GM12878 (cell line): ENCODE results near the gene PAK6. TPM values are rescaled to one million over a fixed set of nuclear protein-coding genes. Genes with fewer than 3 reads are reported as not detected.

Source experiments
- ATAC-seq: fragments of 200-7000 bp; cut with Tn5 transposase; 3 replicates; pipeline ENCODE4 v1.9.1; 2020; ENCODE audit warnings: mild to moderate bottlenecking, moderate library complexity
- BruUV-seq: library from RNA; stranded (reverse); fragments of 400-500 nt; replicated peaks from 2 replicates; lab custom pipeline; 2021; lab: Mats Ljungman, UMichigan
- CTCF ChIA-PET: fragments of 300-600 bp; sonication (Branson Sonifier 250); formaldehyde crosslinking; extraction: SDS; loops from one replicate; lab custom pipeline; 2021; ENCODE audit warnings: inconsistent platforms; lab: Yijun Ruan, JAX
- POLR2A ChIA-PET: fragments of 350-600 bp; formaldehyde crosslinking; extraction: SDS; loops from one replicate; lab custom pipeline; 2021; ENCODE audit warnings: inconsistent platforms; lab: Charles Lee
- RAD21 ChIA-PET: fragments of 300-600 bp; sonication (Branson Sonifier 250); formaldehyde crosslinking; loops from one replicate; lab custom pipeline; 2023; ENCODE audit warnings: antibody characterized with exemption; ENCODE audit not compliant: unreplicated experiment; lab: Charles Lee
- SMC1A ChIA-PET: fragments of 300-600 bp; sonication (Branson Sonifier 250); formaldehyde crosslinking; loops from one replicate; lab custom pipeline; 2023; ENCODE audit not compliant: unreplicated experiment, uncharacterized antibody; lab: Charles Lee
- DNase-seq: peaks from one replicate; pipeline ENCODE4 v3.0.0-alpha.2; 2011; ENCODE audit warnings: low read depth, low spot score
- FAIRE-seq: peaks from 3 replicates; lab custom pipeline; 2011; peaks lifted over from hg19 to GRCh38; lab: Jason Lieb, UNC
- H2AFZ ChIP-seq: 2 replicates; pipeline ENCODE4 v1.6.0; 2011; ENCODE audit warnings: low read depth, low read length, control low read depth; ENCODE audit not compliant: control insufficient read depth
- H3K27ac ChIP-seq: 2 replicates; pipeline ENCODE4 v1.5.1; 2011; ENCODE audit warnings: control low read depth; ENCODE audit not compliant: control insufficient read depth, insufficient read depth
- H3K27me3 ChIP-seq, 2 experiments: replicated peaks in 1 of 2; 2 replicates each; pipeline versions ENCODE4 v1.6.0 to v1.6.1; 2011; ENCODE audit warnings: low read length in 1 of 2; ENCODE audit not compliant: control insufficient read depth in 2 of 2, insufficient read depth in 2 of 2
- H3K36me3 ChIP-seq, 2 experiments: 2 replicates each; pipeline ENCODE4 v1.5.1; 2011; ENCODE audit warnings: low read length in 1 of 2; ENCODE audit not compliant: control insufficient read depth in 2 of 2, insufficient read depth in 2 of 2
- H3K4me1 ChIP-seq: 2 replicates; pipeline ENCODE4 v1.6.1; 2011; ENCODE audit warnings: mild to moderate bottlenecking, low read length, moderate library complexity, mixed read lengths; ENCODE audit not compliant: control insufficient read depth, insufficient read depth
- H3K4me2 ChIP-seq: 2 replicates; pipeline ENCODE4 v1.6.0; 2011; ENCODE audit warnings: control low read depth; ENCODE audit not compliant: control insufficient read depth, insufficient read depth
- H3K4me3 ChIP-seq: fragments of 200-600 bp; sonication (generic); 2 replicates; pipeline ENCODE4 v1.5.1; 2016
- H3K79me2 ChIP-seq: 2 replicates; pipeline ENCODE4 v1.6.0; 2011; ENCODE audit warnings: low read length; ENCODE audit not compliant: control insufficient read depth, insufficient read depth
- H3K9ac ChIP-seq: 2 replicates; pipeline ENCODE4 v1.8.0; 2011; ENCODE audit warnings: low read length, control low read depth, mixed read lengths; ENCODE audit not compliant: control insufficient read depth, insufficient read depth
- H3K9me3 ChIP-seq: replicated peaks from 3 replicates; pipeline ENCODE4 v1.5.1; 2011; ENCODE audit warnings: mild to moderate bottlenecking, low read length; ENCODE audit not compliant: control insufficient read depth, insufficient read depth
- H4K20me1 ChIP-seq: 2 replicates; pipeline ENCODE4 v1.6.0; 2011; ENCODE audit not compliant: control insufficient read depth, insufficient read depth
- BCLAF1 ChIP-seq: fragments of 450-650 bp; IDR thresholded peaks from 2 replicates; pipeline ENCODE4 v1.6.1; 2017; ENCODE audit warnings: antibody characterized with exemption, mild to moderate bottlenecking, moderate library complexity
- BHLHE40 ChIP-seq, 2 experiments: fragments of 450-650 bp in 1 of 2; IDR thresholded peaks; 2 replicates each; pipeline ENCODE4 v1.6.1; 2011 to 2017; ENCODE audit warnings: low read depth in 2 of 2, borderline replicate concordance in 1 of 2, improper control_type of control experiment in 1 of 2, low read length in 1 of 2, mild to moderate bottlenecking in 1 of 2
- CHD1 ChIP-seq: IDR thresholded peaks from 2 replicates; pipeline ENCODE4 v1.6.1; 2012; ENCODE audit warnings: low read depth, low read length, improper control_type of control experiment
- IKZF1 ChIP-seq: fragments of 450-650 bp; conservative IDR thresholded peaks from 2 replicates; pipeline ENCODE4 v1.6.1; 2017; ENCODE audit warnings: antibody characterized with exemption, mild to moderate bottlenecking
- MEF2A ChIP-seq: IDR thresholded peaks from 2 replicates; pipeline ENCODE4 v1.6.1; 2011; ENCODE audit warnings: low read depth, mild to moderate bottlenecking, low read length, moderate library complexity; ENCODE audit not compliant: insufficient read depth
- NRF1 ChIP-seq: conservative IDR thresholded peaks from 2 replicates; pipeline ENCODE4 v1.6.1; 2011; ENCODE audit warnings: mild to moderate bottlenecking, low read depth, low read length, improper control_type of control experiment
- PKNOX1 ChIP-seq: fragments of 450-650 bp; IDR thresholded peaks from 2 replicates; pipeline ENCODE4 v1.6.1; 2016; ENCODE audit warnings: mild to moderate bottlenecking
- PML ChIP-seq: IDR thresholded peaks from 2 replicates; pipeline ENCODE4 v1.6.1; 2012; ENCODE audit warnings: low read length, inconsistent platforms
- POU2F2 ChIP-seq: IDR thresholded peaks from 3 replicates; pipeline ENCODE4 v1.6.1; 2011; ENCODE audit warnings: low read depth, mild to moderate bottlenecking, low read length, borderline replicate concordance
- RFX5 ChIP-seq: IDR thresholded peaks from 2 replicates; pipeline ENCODE4 v1.6.1; 2011; ENCODE audit warnings: low read depth, low read length, improper control_type of control experiment
- STAT1 ChIP-seq: fragments of 450-650 bp; conservative IDR thresholded peaks from 2 replicates; pipeline ENCODE4 v1.6.1; 2014; ENCODE audit warnings: antibody characterized with exemption, mild to moderate bottlenecking
- STAT3 ChIP-seq: IDR thresholded peaks from 2 replicates; pipeline ENCODE4 v1.6.1; 2011; ENCODE audit warnings: low read depth, low read length, improper control_type of control experiment
- SUPT20H ChIP-seq: IDR thresholded peaks from 2 replicates; pipeline ENCODE4 v1.6.1; 2011; ENCODE audit warnings: low read depth, mild to moderate bottlenecking, low read length, moderate library complexity, borderline replicate concordance; ENCODE audit not compliant: control insufficient read depth
- TCF3 ChIP-seq: IDR thresholded peaks from 2 replicates; pipeline ENCODE4 v1.6.1; 2012; ENCODE audit warnings: low read depth, mild to moderate bottlenecking, low read length, borderline replicate concordance; ENCODE audit not compliant: insufficient read depth
- ZBTB4 ChIP-seq: fragments of 450-650 bp; formaldehyde crosslinking; IDR thresholded peaks from 2 replicates; pipeline ENCODE4 v1.4.0; 2022; ENCODE audit warnings: mild to moderate bottlenecking, moderate library complexity
- ZNF207 ChIP-seq: fragments of 450-650 bp; IDR thresholded peaks from 2 replicates; pipeline ENCODE4 v1.6.1; 2014; ENCODE audit warnings: antibody characterized with exemption, mild to moderate bottlenecking, borderline replicate concordance
- WGBS: methylation state at CpG from one replicate; pipeline ENCODE4 v1.1.6; 2016; ENCODE audit warnings: low lambda C conversion rate; ENCODE audit not compliant: insufficient replicate concordance, insufficient coverage; ENCODE audit errors: missing lambda C conversion rate; 5-methylcytosine and 5-hydroxymethylcytosine counted together
- in situ Hi-C: fragments of 300-500 bp; cut with MboI; formaldehyde crosslinking; loops from 9 replicates; pipeline ENCODE4 v1.14.3; 2018; ENCODE audit warnings: mixed read lengths
- intact Hi-C: fragments of 100-400 bp; cut with micrococcal nuclease; formaldehyde crosslinking; loops from one replicate; pipeline ENCODE4 v1.14.2; 2022; ENCODE audit not compliant: unreplicated experiment
- polyA plus RNA-seq, 11 experiments: library from polyadenylated mRNA; depleted of rRNA in 4 of 11; unstranded in 6 of 11; stranded (reverse) in 5 of 11; fragments of >200 nt; fragmentation: Nextera tagmentation in 4 of 11; fragmentation: Illumina TruSeq in 1 of 11; extraction: Ambion mirVana in 4 of 11; extraction: Trizol in 1 of 11; gene quantifications; 1 replicate in 1 of 11; 2 replicates in 10 of 11; pipeline versions ENCODE4 v1.2.1 to v1.2.3, GENCODE V29; 2011 to 2016; ENCODE audit warnings: inconsistent platforms in 2 of 11, missing spikeins in 2 of 11, low read depth in 1 of 11
- total RNA-seq, 4 experiments: library from RNA; depleted of rRNA in 3 of 4; stranded (reverse); fragments of >200 nt in 3 of 4; fragmentation: Illumina TruSeq in 1 of 4; extraction: Trizol in 1 of 4; gene quantifications; 2 replicates each; pipeline versions ENCODE4 v1.2.1 to v1.2.3, GENCODE V29; 2013 to 2021

PAK6 gene
- total and polyA plus RNA-seq, 10 of the 15 experiments (the other 5 are each of a cell fraction or from before 2014, with no cell fraction given), result 0.07 to 0.92 (median 0.31) TPM; not detected in 2

GRCh38 chr15:40316931-40317330, 78.1 kb downstream of the PAK6 start:
- Histone ChIP-seq H3K9ac (no peak overlapping the region), H3K27me3 (peaks cover 0 to 2% of the 10 kb centered on the region in 2 experiments; a peak in 2 of 4 replicates), H3K4me3 (no peak overlapping the region), H3K9me3 (no peaks in the 10 kb centered on the region), H3K36me3 (no peaks in the 10 kb centered on the region), H2AFZ (no peak overlapping the region), H4K20me1 (no peaks in the 10 kb centered on the region), H3K4me2 (no peak overlapping the region), H3K79me2 (no peaks in the 10 kb centered on the region), H3K27ac (no peak overlapping the region), H3K4me1 (0 out of 2 replicates have a peak, but pooled peaks cover 5% of the 10 kb centered on the region)
- BruUV-seq, result no TSS peak
- RAD21 ChIA-PET, result interaction anchor here (1.0 to 1.5 kb wide), 3 partner anchors 21 to 100 kb away, joined by 3 read pairs; no protein-coding TSS in a partner anchor
- POLR2A ChIA-PET, result interaction anchor here (0.6 kb wide), 2 partner anchors 134 to 338 kb away, joined by 5 to 6 read pairs; no protein-coding TSS in a partner anchor
- CTCF ChIA-PET, result interaction anchor here (0.7 to 17.6 kb wide), 6 partner anchors 10 to 105 kb away, joined by 3 to 336 read pairs (median 6); partner anchors contain the start of gene CCDC9B
- SMC1A ChIA-PET, result interaction anchor here (0.8 to 7.6 kb wide), 4 partner anchors 11 to 100 kb away, joined by 3 to 42 read pairs (median 4); no protein-coding TSS in a partner anchor
- in situ Hi-C loops (no loop called here), intact Hi-C loops (no loop called here)
- DNase-seq, result no peak
- WGBS, result 29% methylated on average over 3 of the region's 3 CpGs
- no peak for ATAC-seq
- FAIRE-seq, result no peak
- no peak for TF ChIP-seq ZBTB4
- no peak for TF ChIP-seq NRF1
- no peak for TF ChIP-seq ZNF207
- no peak for TF ChIP-seq RFX5
- no peak for TF ChIP-seq BCLAF1
- TF ChIP-seq SUPT20H, result no peak
- TF ChIP-seq CHD1, result no peak
- no peak for TF ChIP-seq BHLHE40 (IDR thresholded peaks at IDR 0.05; ENCODE audit: borderline replicate concordance in 1 of 2, low read depth in 2 of 2, low read length in 1 of 2)
- no peak for TF ChIP-seq PML
- TF ChIP-seq POU2F2, result no peak
- no peak for TF ChIP-seq MEF2A
- TF ChIP-seq STAT1, result no peak
- TF ChIP-seq TCF3, result no peak
- no peak for TF ChIP-seq PKNOX1
- no peak for TF ChIP-seq IKZF1
- no peak for TF ChIP-seq STAT3
